22Rv1 (cell line): ENCODE data around the gene GPR68.

Experiments used
- ZFX ChIP-seq: fragments of 450-650 bp; IDR thresholded peaks from 2 replicates; pipeline ENCODE4 v1.6.1; 2017; ENCODE audit warnings: antibody characterized with exemption, borderline replicate concordance
- TF ChIP-seq, protein P1 (sequence below): fragments of 450-650 bp; IDR thresholded peaks from 2 replicates; pipeline ENCODE4 v1.5.1; 2017; ENCODE audit warnings: mild to moderate bottlenecking

DNA sequence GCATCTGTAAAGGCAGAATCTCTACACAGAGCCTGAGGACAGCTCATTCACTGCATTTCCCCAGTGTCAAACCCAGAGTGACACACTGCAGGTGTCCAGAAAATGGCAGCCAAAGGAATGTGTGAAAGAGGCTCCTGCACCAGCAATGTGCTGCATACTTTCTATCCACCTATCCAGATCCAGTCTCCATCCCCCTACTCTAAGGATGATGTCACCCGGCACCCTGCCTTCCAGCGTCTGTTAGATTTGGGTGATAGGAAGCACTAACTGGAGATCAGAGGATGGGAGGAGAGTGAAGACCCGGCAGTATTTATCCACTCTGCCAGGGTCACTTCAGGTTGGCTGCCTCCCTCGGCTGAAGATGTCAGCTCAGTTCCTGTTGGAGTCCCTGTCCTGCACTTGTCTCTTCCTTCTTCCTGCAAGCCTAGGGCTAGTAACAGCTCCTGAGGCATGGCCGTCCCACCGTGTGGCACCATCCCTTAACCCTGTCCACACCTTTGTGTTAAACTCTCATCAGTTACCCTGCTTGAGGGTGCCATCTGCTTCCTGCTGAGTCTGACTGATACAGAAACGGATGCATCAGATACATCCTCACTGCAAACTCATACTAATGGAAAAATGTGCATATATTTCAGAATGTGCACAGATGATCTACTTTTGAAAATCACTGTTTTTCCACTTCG lies 13.0 kb upstream of the GPR68 start:
- TF ChIP-seq, protein P1, sequence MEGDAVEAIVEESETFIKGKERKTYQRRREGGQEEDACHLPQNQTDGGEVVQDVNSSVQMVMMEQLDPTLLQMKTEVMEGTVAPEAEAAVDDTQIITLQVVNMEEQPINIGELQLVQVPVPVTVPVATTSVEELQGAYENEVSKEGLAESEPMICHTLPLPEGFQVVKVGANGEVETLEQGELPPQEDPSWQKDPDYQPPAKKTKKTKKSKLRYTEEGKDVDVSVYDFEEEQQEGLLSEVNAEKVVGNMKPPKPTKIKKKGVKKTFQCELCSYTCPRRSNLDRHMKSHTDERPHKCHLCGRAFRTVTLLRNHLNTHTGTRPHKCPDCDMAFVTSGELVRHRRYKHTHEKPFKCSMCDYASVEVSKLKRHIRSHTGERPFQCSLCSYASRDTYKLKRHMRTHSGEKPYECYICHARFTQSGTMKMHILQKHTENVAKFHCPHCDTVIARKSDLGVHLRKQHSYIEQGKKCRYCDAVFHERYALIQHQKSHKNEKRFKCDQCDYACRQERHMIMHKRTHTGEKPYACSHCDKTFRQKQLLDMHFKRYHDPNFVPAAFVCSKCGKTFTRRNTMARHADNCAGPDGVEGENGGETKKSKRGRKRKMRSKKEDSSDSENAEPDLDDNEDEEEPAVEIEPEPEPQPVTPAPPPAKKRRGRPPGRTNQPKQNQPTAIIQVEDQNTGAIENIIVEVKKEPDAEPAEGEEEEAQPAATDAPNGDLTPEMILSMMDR: no peak
- TF ChIP-seq ZFX: no peak
